Muscle layer of colon (tissue), 2 donors: ENCODE data around the gene BORCS6.

Experiments used
- H3K27ac ChIP-seq: one replicate; pipeline ENCODE4 v1.7.0; 2013; ENCODE audit warnings: low read depth, mild to moderate bottlenecking, low read length, moderate library complexity
- H3K27me3 ChIP-seq, 2 donors: one replicate each; pipeline ENCODE4 v1.7.0; 2013; ENCODE audit warnings: low read length in 2 of 2, mild to moderate bottlenecking in 2 of 2; ENCODE audit not compliant: insufficient read depth in 2 of 2, control insufficient read depth in 1 of 2
- H3K36me3 ChIP-seq: one replicate; pipeline ENCODE4 v1.7.0; 2013; ENCODE audit warnings: mild to moderate bottlenecking, low read length; ENCODE audit not compliant: insufficient read depth
- H3K4me1 ChIP-seq: one replicate; pipeline ENCODE4 v1.7.0; 2013; ENCODE audit warnings: mild to moderate bottlenecking, low read length; ENCODE audit not compliant: insufficient read depth
- H3K4me3 ChIP-seq, 2 donors: one replicate each; pipeline ENCODE4 v1.7.0; 2013; ENCODE audit warnings: low read length in 2 of 2, low read depth in 1 of 2, mild to moderate bottlenecking in 1 of 2, moderate library complexity in 1 of 2
- H3K9ac ChIP-seq: one replicate; pipeline ENCODE4 v1.7.0; 2013; ENCODE audit warnings: low read length
- H3K9me3 ChIP-seq: one replicate; pipeline ENCODE4 v1.7.0; 2013; ENCODE audit warnings: mild to moderate bottlenecking, low read length
- donor health status: abdominal sarcoma.
- donor health status: Adenocarcinoma of cecum.

Gene BORCS6

GRCh38 chr17:8189711-8190477 is at the start of gene BORCS6:
Gene BORCS6, minus strand, starts transcription at chr17:8190180. Its CDS starts 40 bp downstream, at chr17:8190140.
- H3K4me3 ChIP-seq = peak within 1 kb of the TSS; percentile 78 to 94
- no peaks in the 10 kb centered on the region for H3K36me3 ChIP-seq
- H3K27ac ChIP-seq = peak within 1 kb of the TSS; percentile 89
- H3K27me3 ChIP-seq = no peaks in the 10 kb centered on the region
- peak within 1 kb of the TSS; percentile 1 for H3K9ac ChIP-seq
- no peaks in the 10 kb centered on the region for H3K9me3 ChIP-seq
- peaks cover 42% of the 10 kb centered on the region for H3K4me1 ChIP-seq

- Histone ChIP-seq H3K27ac (no peak overlapping the region), H3K9me3 (no peaks in the 10 kb centered on the region), H3K36me3 (peaks cover 64% of the 10 kb centered on the region), H3K4me1 (no peaks in the 10 kb centered on the region), H3K9ac (no peak overlapping the region), H3K27me3 (no peaks in the 10 kb centered on the region), H3K4me3 (no peak overlapping the region)
These were observed 47.9 kb upstream of the BORCS6 start for GRCh38 chr17:8237886-8238285.

- peaks cover 71% of the 10 kb centered on the region for H3K36me3 ChIP-seq
- no peak overlapping the region for H3K9ac ChIP-seq
- no peaks in the 10 kb centered on the region for H3K27me3 ChIP-seq
These were observed 47.2 kb upstream of the BORCS6 start for GRCh38 chr17:8237175-8237574.

GRCh38 chr17:8235676-8236075 is 45.7 kb upstream of the BORCS6 start:
- Histone ChIP-seq H3K27me3 (no peaks in the 10 kb centered on the region), H3K36me3 (peaks cover 86% of the 10 kb centered on the region), H3K4me3 (no peak overlapping the region), H3K4me1 (no peaks in the 10 kb centered on the region), H3K27ac (no peak overlapping the region), H3K9me3 (no peaks in the 10 kb centered on the region), H3K9ac (no peak overlapping the region)

More at GRCh38 chr17:8237175-8237574, 47.2 kb upstream of the BORCS6 start:
- no peak overlapping the region for H3K4me3 ChIP-seq
- H3K4me1 ChIP-seq = no peaks in the 10 kb centered on the region
- no peak overlapping the region for H3K27ac ChIP-seq
- no peaks in the 10 kb centered on the region for H3K9me3 ChIP-seq

- Histone ChIP-seq H3K36me3 (peaks cover 94% of the 10 kb centered on the region), H3K27me3 (no peaks in the 10 kb centered on the region), H3K9me3 (no peaks in the 10 kb centered on the region), H3K9ac (no peak overlapping the region), H3K4me3 (no peak overlapping the region), H3K4me1 (no peaks in the 10 kb centered on the region), H3K27ac (no peak overlapping the region)
These were observed 44.6 kb upstream of the BORCS6 start for GRCh38 chr17:8234361-8235270.

DNA sequence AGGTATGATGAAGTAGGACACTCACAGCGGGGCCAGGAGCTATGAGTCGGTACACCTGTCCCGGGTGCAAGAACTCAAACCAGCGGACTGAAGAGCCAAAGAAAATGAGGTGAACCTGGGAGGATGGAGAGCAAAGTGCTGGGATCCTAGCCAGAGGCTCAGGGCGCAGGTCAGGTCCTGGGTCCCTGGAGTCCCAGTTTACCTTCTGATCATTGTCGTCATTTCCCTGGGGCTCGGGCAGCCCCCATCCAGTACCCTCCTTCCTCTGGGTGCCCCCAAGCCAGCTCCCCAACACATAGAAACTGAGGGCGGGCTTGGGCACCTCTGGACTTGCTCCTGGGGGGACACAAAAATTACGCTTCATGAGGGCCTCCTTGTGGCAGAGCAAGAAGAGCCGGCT is 41.7 kb upstream of the BORCS6 start:
- peaks cover 94% of the 10 kb centered on the region for H3K36me3 ChIP-seq

DNA sequence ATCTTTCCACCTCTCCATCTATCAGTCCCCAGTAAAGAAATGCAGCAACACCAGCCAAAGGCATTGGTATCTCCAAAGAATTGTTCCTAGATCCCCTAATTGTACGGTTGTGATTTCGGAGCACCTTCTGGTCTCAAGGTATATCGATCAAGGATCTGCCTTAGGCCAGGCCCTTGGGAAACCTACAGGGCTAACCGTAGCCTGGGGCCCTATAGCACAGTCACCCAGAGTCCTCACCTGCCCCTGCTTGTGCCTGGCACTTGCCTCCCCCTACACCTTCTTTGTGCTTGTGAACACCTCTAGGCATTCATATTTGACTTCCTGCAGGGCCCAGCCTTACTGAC is 37.2 kb upstream of the BORCS6 start:
- Histone ChIP-seq H3K4me3 (peak overlapping the region in 1 of 2 donors; percentile 33), H3K36me3 (peaks cover 51% of the 10 kb centered on the region), H3K9ac (no peak overlapping the region)

More for the DNA sequence above, 41.7 kb upstream of the BORCS6 start:
- Histone ChIP-seq H3K9ac (no peak overlapping the region), H3K4me1 (peaks cover 8% of the 10 kb centered on the region), H3K4me3 (no peak overlapping the region), H3K27ac (no peak overlapping the region), H3K9me3 (no peaks in the 10 kb centered on the region), H3K27me3 (no peaks in the 10 kb centered on the region)

GRCh38 chr17:8226536-8227237 is 36.7 kb upstream of the BORCS6 start:
- Histone ChIP-seq H3K9me3 (no peaks in the 10 kb centered on the region), H3K27me3 (no peaks in the 10 kb centered on the region), H3K4me1 (peaks cover 26% of the 10 kb centered on the region), H3K36me3 (peaks cover 45% of the 10 kb centered on the region), H3K4me3 (peak overlapping the region in 1 of 2 donors; percentile 33), H3K9ac (no peak overlapping the region), H3K27ac (no peak overlapping the region)

More for the DNA sequence above, 37.2 kb upstream of the BORCS6 start:
- Histone ChIP-seq H3K4me1 (peaks cover 26% of the 10 kb centered on the region), H3K27me3 (no peaks in the 10 kb centered on the region), H3K9me3 (no peaks in the 10 kb centered on the region), H3K27ac (no peak overlapping the region)

GRCh38 chr17:8225813-8226535 is 36.0 kb upstream of the BORCS6 start:
- Histone ChIP-seq H3K9ac (no peak overlapping the region), H3K27ac (no peak overlapping the region), H3K9me3 (no peaks in the 10 kb centered on the region), H3K4me1 (peaks cover 26% of the 10 kb centered on the region), H3K36me3 (peaks cover 38% of the 10 kb centered on the region), H3K4me3 (peak overlapping the region in 1 of 2 donors; percentile 33), H3K27me3 (no peaks in the 10 kb centered on the region)

DNA sequence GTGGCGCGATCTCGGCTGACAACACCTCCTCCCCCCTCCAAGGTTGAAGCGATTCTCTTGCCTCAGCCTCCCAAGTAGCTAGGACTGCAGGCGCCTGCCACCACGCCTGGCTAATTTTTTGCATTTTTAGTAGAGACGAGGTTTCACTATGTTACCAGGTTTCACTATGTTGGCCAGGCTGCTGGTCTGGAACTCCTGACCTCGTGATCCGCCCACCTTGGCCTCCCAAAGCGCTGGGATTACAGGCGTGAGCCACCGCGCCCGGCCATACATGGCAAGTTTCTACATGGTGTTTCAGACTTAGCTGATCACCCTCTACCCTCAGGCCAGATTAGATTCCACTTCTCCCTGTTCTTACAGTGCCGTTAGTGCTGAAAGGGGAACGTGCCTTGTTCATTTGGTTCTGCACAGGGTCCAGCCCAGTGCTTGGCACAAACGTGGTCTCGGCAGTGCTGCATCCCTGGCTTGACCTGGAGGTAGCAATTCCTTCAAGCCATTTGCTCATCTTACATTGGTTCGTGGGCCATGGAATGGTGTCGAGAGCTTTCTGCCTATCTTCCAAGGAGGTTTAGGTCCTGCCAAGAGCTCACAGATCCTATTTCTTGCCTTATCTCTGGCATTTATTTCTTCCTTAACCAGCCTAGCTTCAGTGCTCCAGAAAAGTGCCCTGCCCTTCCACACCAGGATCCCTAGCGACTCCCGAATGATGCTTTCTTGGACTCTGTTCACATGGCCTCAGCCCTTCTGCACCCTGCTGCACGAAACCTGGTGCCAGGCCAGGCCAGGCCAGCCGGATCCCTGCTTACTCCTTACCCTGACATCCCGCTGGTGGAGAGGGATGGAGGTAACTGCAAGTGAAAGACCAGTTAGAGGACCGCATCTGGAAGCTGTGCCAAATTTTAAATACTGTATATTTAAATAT is 35.2 kb upstream of the BORCS6 start:
- Histone ChIP-seq H3K9ac (no peak overlapping the region), H3K9me3 (no peaks in the 10 kb centered on the region), H3K4me1 (peaks cover 26% of the 10 kb centered on the region), H3K4me3 (no peak overlapping the region), H3K36me3 (peaks cover 30% of the 10 kb centered on the region), H3K27ac (no peak overlapping the region), H3K27me3 (no peaks in the 10 kb centered on the region)
